DOHH2 (cell line): ENCODE measurements around the gene LRRC8B.

Experiments used
- H3F3A ChIP-seq: fragments of 200-600 bp; sonication (generic), shearing (Covaris generic); 2 replicates; pipeline ENCODE4 v1.6.0; 2016; ENCODE audit warnings: antibody characterized with exemption, mild to moderate bottlenecking; ENCODE audit not compliant: control insufficient read depth, insufficient read depth
- H3K27ac ChIP-seq: fragments of 200-600 bp; sonication (generic); 2 replicates; pipeline ENCODE4 v1.5.1; 2014; ENCODE audit warnings: low read depth, mild to moderate bottlenecking, low read length, moderate library complexity
- H3K27me3 ChIP-seq: fragments of 200-600 bp; sonication (generic); 2 replicates; pipeline ENCODE4 v1.6.1; 2014; ENCODE audit warnings: mild to moderate bottlenecking, low read length, mixed read lengths; ENCODE audit not compliant: control insufficient read depth
- H3K36me3 ChIP-seq: fragments of 200-600 bp; sonication (generic); 2 replicates; pipeline ENCODE4 v1.6.1; 2014; ENCODE audit warnings: mild to moderate bottlenecking, low read length, moderate library complexity, mixed read lengths; ENCODE audit not compliant: control insufficient read depth
- H3K4me1 ChIP-seq: fragments of 200-600 bp; sonication (generic); 2 replicates; pipeline ENCODE4 v1.6.1; 2014; ENCODE audit warnings: mild to moderate bottlenecking, low read length, mixed read lengths; ENCODE audit not compliant: control insufficient read depth
- H3K4me2 ChIP-seq: fragments of 200-600 bp; sonication (generic); 2 replicates; pipeline ENCODE4 v1.6.0; 2014; ENCODE audit warnings: mild to moderate bottlenecking, low read length, moderate library complexity
- H3K4me3 ChIP-seq: fragments of 200-600 bp; sonication (generic); 2 replicates; pipeline ENCODE4 v1.5.1; 2014; ENCODE audit warnings: mild to moderate bottlenecking, low read length, mixed read lengths
- H3K79me2 ChIP-seq: fragments of 200-600 bp; sonication (generic); 2 replicates; pipeline ENCODE4 v1.6.1; 2014; ENCODE audit warnings: mild to moderate bottlenecking, low read length, mixed read lengths; ENCODE audit not compliant: control insufficient read depth
- H3K9me2 ChIP-seq: fragments of 200-600 bp; sonication (generic); replicated peaks from 2 replicates; pipeline ENCODE4 v1.6.1; 2014; ENCODE audit warnings: mild to moderate bottlenecking, low read length, mixed read lengths; ENCODE audit not compliant: control insufficient read depth
- H3K9me3 ChIP-seq: fragments of 200-600 bp; sonication (generic); 2 replicates; pipeline ENCODE4 v1.6.1; 2014; ENCODE audit warnings: antibody characterized with exemption, low read length, mixed read lengths; ENCODE audit not compliant: control insufficient read depth, insufficient read depth
- H4K20me1 ChIP-seq: fragments of 200-600 bp; sonication (generic); 2 replicates; pipeline ENCODE4 v1.6.0; 2014; ENCODE audit warnings: low read depth, mild to moderate bottlenecking, antibody characterized with exemption, low read length, moderate library complexity; ENCODE audit not compliant: control insufficient read depth, insufficient read depth
- CTCF ChIP-seq: fragments of 200-600 bp; sonication (generic); IDR thresholded peaks from one replicate; pipeline ENCODE4 v1.5.1; 2014; ENCODE audit warnings: antibody characterized with exemption, mild to moderate bottlenecking, low read depth, low read length; ENCODE audit not compliant: poor library complexity, severe bottlenecking
- EZH2phosphoT487 ChIP-seq: fragments of 200-600 bp; sonication (generic); IDR thresholded peaks from 2 replicates; pipeline ENCODE4 v1.6.1; 2017; ENCODE audit warnings: borderline replicate concordance, mild to moderate bottlenecking, antibody characterized with exemption, low read length, moderate library complexity, mixed read lengths

The LRRC8B gene

GRCh38 chr1:89483010-89483756 lies 41.4 kb upstream of the LRRC8B start:
- no peak overlapping the region for H3K4me2 ChIP-seq
- no peaks in the 10 kb centered on the region for H3K27me3 ChIP-seq
- H3K36me3 ChIP-seq: no peaks in the 10 kb centered on the region
- no peak overlapping the region for H3K27ac ChIP-seq
- TF ChIP-seq EZH2phosphoT487: no peak
- TF ChIP-seq CTCF: peak; percentile 82
- H3K4me3 ChIP-seq: no peak overlapping the region
- H3K9me2 ChIP-seq: no peaks in the 10 kb centered on the region
- no peaks in the 10 kb centered on the region for H3K79me2 ChIP-seq
- no peaks in the 10 kb centered on the region for H3K4me1 ChIP-seq
- peaks cover 3% of the 10 kb centered on the region; the same call in 1 of the 2 replicates for H3K9me3 ChIP-seq
- no peaks in the 10 kb centered on the region for H4K20me1 ChIP-seq
- H3F3A ChIP-seq: no peaks in the 10 kb centered on the region

- no peaks in the 10 kb centered on the region for H3K4me1 ChIP-seq
- no peaks in the 10 kb centered on the region for H3K9me2 ChIP-seq
- no peaks in the 10 kb centered on the region for H3K79me2 ChIP-seq
- H3K27ac ChIP-seq: no peak overlapping the region
- no peaks in the 10 kb centered on the region for H3F3A ChIP-seq
- H4K20me1 ChIP-seq: no peaks in the 10 kb centered on the region
- H3K9me3 ChIP-seq: peaks cover 3% of the 10 kb centered on the region; the same call in 1 of the 2 replicates
- no peak overlapping the region for H3K4me2 ChIP-seq
- H3K27me3 ChIP-seq: no peaks in the 10 kb centered on the region
- H3K4me3 ChIP-seq: no peak overlapping the region
- TF ChIP-seq EZH2phosphoT487 (no peak), CTCF (no peak)
- no peaks in the 10 kb centered on the region for H3K36me3 ChIP-seq
Measured at GRCh38 chr1:89483757-89484077, 40.9 kb upstream of the LRRC8B start.

GRCh38 chr1:89484092-89485038 lies 40.3 kb upstream of the LRRC8B start:
- Histone ChIP-seq H3K4me1 (no peaks in the 10 kb centered on the region), H3K27me3 (no peaks in the 10 kb centered on the region), H3F3A (no peaks in the 10 kb centered on the region), H3K36me3 (no peaks in the 10 kb centered on the region), H3K4me3 (no peak overlapping the region), H3K79me2 (no peaks in the 10 kb centered on the region), H3K9me2 (no peaks in the 10 kb centered on the region), H3K9me3 (peaks cover 3% of the 10 kb centered on the region; the same call in 1 of the 2 replicates), H4K20me1 (no peaks in the 10 kb centered on the region), H3K4me2 (no peak overlapping the region), H3K27ac (no peak overlapping the region)
- TF ChIP-seq CTCF (no peak), EZH2phosphoT487 (no peak)
